Hindlimb muscle (tissue), 1 donor: ENCODE results near the gene SF3B3. TPM values are rescaled to one million over a fixed set of nuclear protein-coding genes. Genes with fewer than 3 reads are reported as not detected.
A peak's percentile ranks its signal among the peaks of the same experiment; 100 is the strongest.
"Not testable (repeated sequence)": the region's sequence is repeated elsewhere in the genome, so short reads cannot be mapped to it uniquely, and the experiment has no call there.

Experiments
- DNase-seq: peaks from one replicate; pipeline ENCODE4 v3.0.0-alpha.2; 2013
- polyA plus RNA-seq: library from polyadenylated mRNA; unstranded; fragments of 120-200 nt; gene quantifications from one replicate; pipeline ENCODE4 v1.2.1, GENCODE V29; 2013; ENCODE audit not compliant: insufficient read length

The SF3B3 gene
- polyA plus RNA-seq, 1 donor, result 208 TPM

- DNase-seq, result no peak
Observed at GRCh38 chr16:70568601-70569237, 45.1 kb downstream of the SF3B3 start.

- no peak for DNase-seq
Observed at GRCh38 chr16:70569752-70570151, 46.1 kb downstream of the SF3B3 start.

GRCh38 chr16:70570967-70571570, 47.5 kb downstream of the SF3B3 start:
- DNase-seq, result no peak

- DNase-seq, result no peak
Observed at GRCh38 chr16:70571623-70572022, 48.0 kb downstream of the SF3B3 start.

GRCh38 chr16:70572050-70572925, 48.7 kb downstream of the SF3B3 start:
- DNase-seq, result no peak

- no peak for DNase-seq
Observed at GRCh38 chr16:70572926-70573270, 49.3 kb downstream of the SF3B3 start.

- DNase-seq, result peak; percentile 76
Observed at GRCh38 chr16:70573451-70574121, 50.0 kb downstream of the SF3B3 start.

GRCh38 chr16:70574595-70575271, 51.1 kb downstream of the SF3B3 start:
- DNase-seq, result no peak

GRCh38 chr16:70575376-70575775, 51.8 kb downstream of the SF3B3 start:
- DNase-seq, result no peak

- DNase-seq, result no peak
Observed at GRCh38 chr16:70576431-70577255, 53.0 kb downstream of the SF3B3 start.

GRCh38 chr16:70577256-70577698, 53.7 kb downstream of the SF3B3 start:
- DNase-seq, result no peak

GRCh38 chr16:70578035-70578434, 54.4 kb downstream of the SF3B3 start:
- DNase-seq, result no peak

- no peak for DNase-seq
Observed at GRCh38 chr16:70579248-70579647, 55.6 kb downstream of the SF3B3 start.

GRCh38 chr16:70579648-70580630, 56.3 kb downstream of the SF3B3 start:
- DNase-seq, result peak; percentile 71

GRCh38 chr16:70582280-70582978, 58.8 kb downstream of the SF3B3 start:
- no peak for DNase-seq

- no peak for DNase-seq
Observed at GRCh38 chr16:70586731-70587130, 63.1 kb downstream of the SF3B3 start.

- DNase-seq, result no peak
Observed at GRCh38 chr16:70588565-70588964, 64.9 kb downstream of the SF3B3 start.

- DNase-seq, result not testable (repeated sequence)
Observed at GRCh38 chr16:70589416-70589815, 65.8 kb downstream of the SF3B3 start.

GRCh38 chr16:70589998-70590471, 66.4 kb downstream of the SF3B3 start:
- peak; percentile 74 for DNase-seq
